GM19035 (cell line): ENCODE data around the gene LSAMP.
"Not testable (repeated sequence)": the region's sequence is repeated elsewhere in the genome, so short reads cannot be mapped to it uniquely, and the experiment has no call there.

Experiments
- ATAC-seq: cut with Tn5 transposase; IDR thresholded peaks from one replicate; pipeline ENCODE4 v1.9.1; 2021; ENCODE audit not compliant: unreplicated experiment

The LSAMP gene

DNA sequence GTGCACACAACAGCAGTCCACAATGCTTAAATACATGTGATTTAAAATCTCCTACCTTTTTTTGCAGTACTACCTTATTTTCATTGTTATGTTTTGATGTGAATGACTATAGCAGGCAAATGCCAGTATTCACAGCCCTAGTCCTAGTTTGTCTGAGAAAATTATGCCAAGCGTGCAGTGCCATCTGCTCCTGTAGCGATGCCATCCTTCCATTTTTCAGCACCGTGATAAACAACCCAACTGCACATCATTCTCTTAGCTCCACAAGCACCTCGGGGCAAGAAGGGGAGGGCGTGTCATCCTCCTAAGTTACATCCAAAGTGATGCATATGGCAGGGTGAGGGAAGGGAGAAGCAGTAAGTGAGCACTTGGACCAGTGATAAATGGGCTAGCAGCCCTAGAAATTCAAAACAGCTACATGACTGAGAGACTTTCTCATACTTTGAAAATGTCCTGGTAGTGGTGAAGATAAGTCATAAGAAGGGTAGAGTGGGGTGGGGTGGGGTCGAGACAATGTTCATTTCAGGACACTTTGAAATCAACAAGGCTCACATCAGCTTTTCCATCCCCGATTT, 198.8 kb downstream of the LSAMP start:
- ATAC-seq = no peak

DNA sequence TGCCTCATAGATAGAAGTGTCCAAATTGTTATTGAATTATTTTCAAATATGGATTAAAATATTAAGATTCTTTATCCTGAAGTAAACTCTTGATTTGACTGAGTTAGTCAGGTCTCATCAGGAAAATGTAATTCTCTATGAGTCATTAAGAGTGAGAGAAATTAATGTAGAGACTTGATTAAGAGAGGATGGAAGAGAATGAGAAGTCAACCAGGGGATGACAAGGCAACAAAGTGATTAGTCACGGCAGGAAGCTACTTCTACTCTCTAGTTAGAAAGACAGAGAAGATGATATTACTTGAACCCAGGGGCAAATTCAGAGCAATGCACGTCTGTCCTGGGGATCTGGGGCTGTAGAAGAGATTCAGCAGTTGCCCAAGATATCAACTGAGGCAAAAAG, 202.5 kb downstream of the LSAMP start:
- ATAC-seq = no peak

DNA sequence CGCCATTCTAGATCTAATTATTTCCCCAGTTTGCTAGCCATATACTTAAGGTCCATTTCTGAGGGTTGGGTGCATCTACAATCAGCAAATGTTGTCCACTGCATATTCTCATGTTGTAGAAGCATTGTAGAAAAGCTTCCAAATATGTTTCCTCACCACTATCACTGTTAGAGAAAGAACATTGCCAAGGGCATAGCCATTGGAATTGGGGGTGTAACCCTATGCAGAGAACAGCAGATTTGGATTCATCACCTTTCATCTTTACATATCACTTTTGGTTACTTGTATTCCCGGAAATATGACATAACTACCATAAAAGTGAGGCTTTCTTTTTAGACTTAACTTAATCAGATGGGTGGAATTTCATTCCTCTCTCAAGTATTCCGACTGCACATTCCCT, 203.6 kb downstream of the LSAMP start:
- ATAC-seq = no peak

DNA sequence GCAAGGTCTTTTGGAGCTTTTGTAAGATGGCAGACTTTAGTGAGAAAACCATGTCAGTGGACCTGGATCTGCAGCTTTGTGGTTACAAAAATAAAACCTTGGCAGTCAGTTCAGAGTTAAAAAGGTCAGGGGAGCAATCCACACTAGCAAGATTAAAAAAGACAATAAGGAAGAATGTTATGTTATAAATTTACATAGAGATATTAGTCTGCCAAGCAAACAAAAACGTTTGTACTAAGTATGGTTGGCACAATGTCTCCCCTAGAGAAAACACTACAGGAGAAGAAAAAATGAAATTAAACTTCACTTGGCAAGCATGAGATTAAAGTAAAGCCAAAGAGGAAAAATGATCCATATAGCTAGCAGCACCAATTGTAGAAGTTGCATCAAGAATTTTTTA, 205.0 kb downstream of the LSAMP start:
- ATAC-seq = no peak

DNA sequence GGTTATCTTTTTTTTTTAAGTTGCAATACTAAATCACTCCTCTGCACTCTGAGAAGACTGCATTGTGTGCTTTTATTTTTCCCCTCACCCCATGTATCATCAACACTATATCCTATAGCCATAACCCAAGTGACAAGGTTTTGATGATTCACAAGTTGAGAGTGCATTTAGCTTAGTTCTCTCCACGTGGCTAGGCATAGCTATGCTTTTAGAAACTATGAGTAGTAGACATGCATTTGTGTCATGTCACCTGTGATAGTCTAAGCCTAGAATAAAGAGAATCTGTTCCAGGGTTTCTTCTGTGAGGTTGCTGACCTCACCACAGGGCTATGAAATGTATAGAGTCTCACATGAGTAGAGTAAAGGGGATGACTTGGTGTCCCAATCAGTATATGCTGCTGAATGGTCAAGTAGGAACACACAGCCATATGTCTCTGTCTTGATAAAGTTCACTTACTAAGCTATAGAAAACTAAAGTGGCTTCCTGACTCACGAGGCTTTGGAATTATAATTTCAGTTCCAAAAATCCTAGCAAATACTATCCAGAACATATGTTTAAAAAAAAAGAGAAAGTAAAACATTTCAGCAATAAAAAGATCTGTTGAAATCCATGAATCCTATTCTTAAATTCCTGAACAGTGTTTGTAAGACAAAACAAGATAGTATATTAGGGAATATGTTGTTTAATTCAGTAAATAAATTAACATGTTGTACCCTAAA, 206.3 kb downstream of the LSAMP start:
- no peak for ATAC-seq

DNA sequence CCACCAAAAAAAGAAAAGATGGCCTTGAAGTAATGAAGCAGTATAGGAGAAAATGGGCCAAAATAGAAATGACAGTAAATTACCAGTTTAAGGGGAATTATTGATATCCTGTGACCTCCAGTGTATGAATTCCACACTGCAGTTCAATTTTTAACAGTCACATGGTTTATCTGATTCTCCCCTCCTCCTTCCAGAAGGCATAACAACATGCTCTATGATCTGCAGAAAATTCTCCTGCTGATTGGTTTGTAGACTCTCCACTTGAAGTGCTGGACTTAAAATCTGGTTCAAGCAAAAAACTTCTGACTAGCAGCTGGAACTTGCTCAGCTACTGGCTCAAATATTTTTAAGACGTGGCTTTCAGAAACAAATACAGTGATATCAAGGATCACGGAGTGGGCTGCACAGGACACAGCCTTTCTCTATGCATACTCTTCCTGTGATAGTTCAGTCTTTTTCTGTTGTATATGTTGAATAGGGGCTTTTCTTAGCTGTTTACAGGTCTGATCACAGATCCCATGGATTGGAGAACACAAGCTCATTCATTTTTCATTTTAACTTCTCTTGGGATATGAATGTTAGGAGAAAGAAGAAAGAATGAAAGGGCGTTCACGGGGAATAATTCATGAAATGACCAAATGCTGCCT, 211.5 kb downstream of the LSAMP start:
- ATAC-seq = no peak

DNA sequence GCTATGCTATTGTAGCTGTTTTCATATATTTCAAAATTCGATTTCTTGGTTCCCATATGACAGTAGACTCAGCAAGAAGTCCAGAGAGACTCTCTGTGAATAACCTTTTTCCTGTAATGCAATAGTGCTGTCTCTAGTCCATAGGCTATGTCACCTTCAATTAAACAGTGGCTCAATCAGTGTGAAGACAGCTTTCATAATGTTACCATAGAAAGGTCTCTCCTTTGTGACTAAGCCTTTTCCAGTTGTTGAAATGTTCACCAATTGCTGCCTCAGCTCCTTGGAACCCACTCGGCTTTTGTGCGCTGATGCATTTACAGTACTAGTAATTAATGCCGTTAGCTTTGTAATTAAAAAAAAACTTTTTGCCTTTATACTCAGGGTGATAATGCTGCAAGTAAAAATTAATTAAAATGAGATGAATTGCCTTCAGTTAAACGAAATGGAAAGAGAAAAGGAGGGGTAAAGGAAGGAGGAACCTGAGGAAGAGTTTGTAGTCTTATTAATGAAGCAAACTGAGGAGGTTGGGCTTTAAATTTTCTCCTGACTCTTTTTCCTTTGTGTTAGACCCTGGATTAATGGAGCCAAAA, 214.8 kb downstream of the LSAMP start:
- no peak for ATAC-seq

DNA sequence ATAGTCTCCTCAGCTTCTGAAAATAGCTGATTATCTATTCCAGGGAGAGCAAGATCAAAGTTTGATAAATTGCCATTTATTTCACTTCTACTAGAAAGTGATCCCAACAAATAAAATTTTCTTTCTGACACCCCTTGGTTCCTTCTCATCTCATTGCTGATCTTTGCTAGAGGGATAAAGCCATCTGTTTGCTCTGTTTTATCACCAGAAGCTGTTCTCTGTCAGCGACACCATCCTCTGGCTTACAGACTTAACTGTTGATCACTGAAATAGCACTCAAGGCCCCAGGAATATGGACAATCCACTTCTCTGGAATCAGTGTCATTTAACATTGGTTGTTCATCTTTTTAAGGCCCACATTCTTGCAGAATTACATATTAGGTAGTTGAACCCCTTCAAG, 219.0 kb downstream of the LSAMP start:
- no peak for ATAC-seq

DNA sequence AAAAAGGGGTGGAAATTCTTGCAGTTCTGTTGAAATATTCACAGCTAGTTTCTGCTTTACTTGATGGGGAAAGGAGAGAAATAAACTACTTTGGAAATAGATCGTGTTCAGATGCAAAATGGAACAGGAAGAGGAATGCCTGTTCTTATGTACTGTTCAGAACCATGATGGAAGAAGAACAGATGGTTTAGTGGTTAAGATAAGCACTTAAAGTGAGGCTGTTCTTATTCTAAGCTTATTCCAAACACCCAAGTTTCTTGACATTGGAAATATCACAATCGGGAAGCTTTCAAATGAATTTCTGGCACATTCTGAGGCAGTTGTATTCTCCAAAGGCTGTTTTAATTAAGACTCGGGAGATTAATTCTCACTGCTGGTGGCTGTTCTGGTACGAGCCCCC, 228.5 kb downstream of the LSAMP start:
- no peak for ATAC-seq

DNA sequence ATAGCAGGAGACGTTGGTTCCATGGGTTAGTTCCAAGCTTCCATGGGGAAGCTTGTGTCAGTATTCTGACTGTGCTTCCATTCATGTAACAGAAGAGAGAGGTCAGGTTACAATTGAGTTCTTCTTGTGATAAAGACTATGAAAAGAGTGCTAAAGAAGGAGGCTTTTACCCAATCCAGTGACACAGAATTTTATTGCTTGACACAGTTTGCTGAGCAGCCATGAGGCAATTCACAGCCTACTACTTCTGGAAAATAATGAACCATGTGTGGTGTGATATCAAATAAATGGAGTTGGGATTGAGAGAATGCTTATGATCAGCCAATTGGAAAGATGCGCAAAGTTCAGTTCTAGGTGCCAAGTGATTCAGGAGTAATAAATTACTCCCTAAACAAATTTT, 233.4 kb downstream of the LSAMP start:
- no peak for ATAC-seq

DNA sequence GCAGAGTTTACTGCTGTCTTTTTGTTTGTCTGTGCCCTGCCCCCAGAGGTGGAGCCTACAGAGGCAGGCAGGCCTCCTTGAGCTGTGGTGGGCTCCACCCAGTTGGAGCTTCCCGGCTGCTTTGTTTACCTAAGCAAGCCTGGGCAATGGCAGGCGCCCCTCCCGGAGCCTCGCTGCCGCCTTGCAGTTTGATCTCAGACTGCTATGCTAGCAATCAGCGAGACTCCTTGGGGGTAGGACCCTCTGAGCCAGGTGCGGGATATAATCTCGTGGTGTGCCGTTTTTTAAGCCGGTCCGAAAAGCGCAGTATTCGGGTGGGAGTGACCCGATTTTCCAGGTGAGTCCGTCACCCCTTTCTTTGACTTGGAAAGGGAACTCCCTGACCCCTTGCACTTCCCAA, 236.5 kb downstream of the LSAMP start:
- not testable (repeated sequence) for ATAC-seq

DNA sequence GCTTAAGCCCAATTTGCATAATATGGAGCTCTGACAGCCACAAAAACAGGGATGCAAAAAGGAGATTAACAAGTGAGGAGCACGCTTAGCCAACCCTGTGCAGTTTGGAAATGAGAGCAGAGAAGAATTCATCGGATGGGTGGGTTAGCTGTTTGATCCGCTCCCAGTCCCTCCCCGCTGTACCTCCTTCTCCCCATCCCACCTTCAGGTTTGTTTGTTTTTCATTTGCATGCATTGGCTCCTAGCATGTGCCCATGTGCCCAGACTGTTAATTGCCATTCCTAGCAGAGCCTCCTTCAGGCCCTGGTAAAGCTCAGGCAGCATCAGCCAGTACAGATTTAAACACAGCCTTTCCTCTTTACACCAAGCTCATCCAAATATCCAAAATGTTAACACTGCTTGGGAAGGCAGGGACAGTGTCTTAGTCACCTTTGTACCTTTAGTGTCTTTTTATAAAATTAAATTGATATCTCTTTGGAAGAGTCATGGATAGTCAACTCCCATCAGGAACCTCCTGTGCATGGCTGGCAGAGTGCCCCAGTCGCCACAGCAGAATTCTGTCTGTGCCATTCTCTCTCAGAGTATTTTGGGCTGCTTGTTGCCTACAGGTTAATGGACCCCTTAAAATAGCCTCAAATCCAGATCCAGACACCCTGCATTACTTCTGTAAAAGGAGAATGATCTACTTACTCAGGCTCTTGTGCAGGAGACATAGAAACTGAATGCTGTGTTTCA, 244.2 kb downstream of the LSAMP start:
- no peak for ATAC-seq

DNA sequence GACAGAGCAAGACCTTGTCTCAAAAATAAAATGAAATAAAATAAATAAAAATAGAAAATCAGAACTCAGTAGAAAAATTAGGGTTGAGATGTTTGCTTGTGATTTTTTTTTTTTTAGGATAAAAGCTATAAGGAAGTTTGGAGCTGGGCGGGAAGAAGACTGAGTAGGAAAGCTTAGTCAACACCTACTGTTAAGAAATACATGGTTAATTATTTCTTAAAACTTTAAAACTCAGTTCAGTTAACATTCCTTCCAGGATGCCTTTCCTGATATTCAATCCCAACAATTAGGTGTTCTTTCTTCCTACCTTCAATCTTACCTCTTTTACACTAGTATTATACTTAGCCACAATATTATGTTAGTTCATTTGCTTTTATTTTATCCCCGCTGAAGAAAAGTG, 246.2 kb downstream of the LSAMP start:
- ATAC-seq = no peak

DNA sequence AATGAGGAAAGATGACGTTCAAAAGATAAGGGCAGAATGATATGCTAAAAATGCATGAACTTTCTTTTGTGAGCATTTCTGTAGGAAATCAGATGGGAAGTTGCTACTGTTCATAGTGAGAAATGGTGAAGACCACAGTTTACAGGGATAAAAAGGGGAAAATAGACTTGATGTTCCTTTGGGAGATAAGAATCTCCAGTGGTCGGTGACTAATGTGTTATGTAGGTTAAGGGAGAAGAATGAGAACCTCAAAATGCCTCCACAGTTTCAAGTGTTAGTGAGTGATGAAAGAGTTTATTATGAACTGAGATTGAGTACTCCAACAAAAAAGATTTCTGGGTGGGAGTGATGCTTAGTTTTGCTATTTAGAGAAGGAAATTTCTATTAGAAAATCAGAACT, 247.2 kb downstream of the LSAMP start:
- ATAC-seq = no peak

DNA sequence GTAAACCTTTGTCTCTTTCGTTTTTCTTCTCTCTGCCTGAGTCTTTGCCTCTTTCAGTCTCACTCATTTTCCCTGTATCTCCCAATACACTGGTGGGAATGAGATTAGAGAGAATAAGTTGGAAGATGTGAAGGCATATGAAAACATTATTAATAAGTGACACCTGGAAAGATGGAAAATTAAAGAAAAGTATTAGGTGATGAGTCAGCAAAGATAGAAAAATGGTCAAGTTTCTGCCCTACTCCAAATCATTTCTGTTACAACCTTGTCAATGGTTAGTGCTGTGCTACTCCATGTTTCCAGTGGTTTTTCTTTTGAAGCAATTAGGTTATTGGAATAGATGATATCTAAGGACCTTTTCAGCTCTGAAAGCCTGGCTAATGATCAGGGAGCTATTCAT, 252.8 kb downstream of the LSAMP start:
- ATAC-seq = no peak

DNA sequence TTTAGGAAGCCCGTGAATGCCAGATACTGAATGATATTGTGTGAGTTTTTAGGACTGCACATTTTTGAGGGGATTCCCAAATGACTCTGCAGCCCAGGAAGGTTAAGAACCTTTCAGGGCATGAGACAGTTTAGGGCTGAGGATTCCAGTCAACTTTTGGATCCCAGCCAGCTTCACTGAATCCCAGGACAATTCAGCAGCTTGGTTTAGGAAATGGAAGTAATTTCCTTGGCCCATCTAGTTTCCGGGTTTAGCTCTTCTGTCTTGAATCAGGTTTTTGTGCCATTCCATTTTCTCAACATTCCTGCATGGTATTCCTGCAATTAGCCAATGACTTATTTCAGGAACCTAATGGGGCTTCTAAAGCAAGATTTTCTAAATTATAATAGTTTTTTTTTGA, 253.9 kb downstream of the LSAMP start:
- ATAC-seq = no peak

DNA sequence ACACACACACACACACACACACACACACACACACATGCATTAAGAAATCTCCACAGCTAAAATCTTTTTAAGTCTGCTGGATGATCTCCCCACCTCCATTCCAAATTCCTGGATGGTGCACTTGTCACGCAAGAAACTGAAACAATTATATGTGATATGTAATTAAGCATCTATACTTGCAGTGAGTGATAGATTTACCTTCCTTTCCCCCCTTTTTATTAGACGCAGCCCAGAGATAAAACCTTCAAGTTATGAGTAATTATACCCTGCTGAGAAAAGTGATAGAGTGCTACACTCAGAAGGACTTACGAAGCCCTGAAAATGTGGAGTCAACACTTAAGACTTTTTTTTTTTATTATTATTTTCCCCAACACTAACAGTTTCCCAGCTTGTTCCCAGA, 255.2 kb downstream of the LSAMP start:
- no peak for ATAC-seq

DNA sequence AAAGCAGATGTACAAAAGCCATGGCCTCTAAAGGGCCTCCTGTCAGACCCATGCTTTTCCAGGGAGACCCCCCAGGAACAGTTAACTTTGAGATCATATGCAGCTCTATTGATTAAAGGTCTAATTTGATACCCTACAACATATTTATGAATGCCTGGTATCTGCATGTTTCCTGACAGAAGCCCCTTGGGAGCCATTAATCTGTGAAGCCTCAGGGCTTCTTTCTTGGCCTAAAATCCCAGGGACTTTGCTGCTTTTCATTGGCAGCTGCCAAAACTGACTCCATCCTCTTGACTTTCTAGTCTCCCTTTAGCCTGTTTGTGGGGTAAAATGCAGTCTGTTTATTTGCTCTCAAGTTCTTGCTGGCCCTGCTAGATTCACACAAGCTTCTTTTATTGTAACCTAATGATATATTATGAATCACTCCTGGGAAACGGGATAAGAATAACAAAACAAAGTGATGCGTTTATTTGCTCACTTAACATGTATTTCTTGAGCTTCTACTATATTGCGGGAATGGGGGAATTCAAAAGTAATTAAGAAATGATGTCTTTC, 257.0 kb downstream of the LSAMP start:
- ATAC-seq = no peak

DNA sequence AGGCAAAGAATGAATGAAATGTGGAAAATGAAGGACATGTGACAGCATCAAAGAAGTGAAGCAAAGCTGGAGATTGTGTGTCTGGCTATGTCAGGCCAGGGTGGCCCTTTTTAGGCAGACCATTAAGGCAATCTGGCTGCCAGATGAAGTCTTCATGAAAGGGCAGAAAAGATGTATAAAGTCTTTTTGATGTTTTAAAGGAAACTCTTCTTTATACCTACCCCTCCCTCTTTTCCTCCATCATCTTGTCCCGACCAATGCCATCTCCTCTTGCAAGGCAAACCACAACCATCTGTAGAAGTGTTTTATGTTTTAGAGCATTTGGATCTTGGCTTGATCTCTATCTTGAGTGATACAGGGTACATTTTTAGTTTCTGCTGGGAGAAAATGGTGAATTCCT, 259.2 kb downstream of the LSAMP start:
- ATAC-seq = no peak

DNA sequence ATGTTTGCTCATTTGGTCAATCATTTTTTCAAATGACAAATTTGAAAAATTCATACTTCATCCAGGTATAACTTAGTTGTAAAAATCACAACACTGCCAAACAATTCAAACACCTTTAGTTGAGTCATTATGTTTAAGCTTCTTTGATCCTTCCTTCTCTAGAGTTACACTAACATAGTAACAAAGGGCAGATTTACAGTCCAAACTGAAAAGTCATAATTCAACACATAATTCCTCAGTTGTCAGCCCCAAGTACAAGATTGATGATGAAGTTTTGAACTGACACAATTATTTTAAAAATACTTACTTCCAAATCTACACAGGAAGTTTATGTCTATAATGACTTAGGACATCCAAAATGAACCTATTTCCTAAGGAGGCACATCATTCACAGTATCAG, 264.1 kb downstream of the LSAMP start:
- no peak for ATAC-seq

DNA sequence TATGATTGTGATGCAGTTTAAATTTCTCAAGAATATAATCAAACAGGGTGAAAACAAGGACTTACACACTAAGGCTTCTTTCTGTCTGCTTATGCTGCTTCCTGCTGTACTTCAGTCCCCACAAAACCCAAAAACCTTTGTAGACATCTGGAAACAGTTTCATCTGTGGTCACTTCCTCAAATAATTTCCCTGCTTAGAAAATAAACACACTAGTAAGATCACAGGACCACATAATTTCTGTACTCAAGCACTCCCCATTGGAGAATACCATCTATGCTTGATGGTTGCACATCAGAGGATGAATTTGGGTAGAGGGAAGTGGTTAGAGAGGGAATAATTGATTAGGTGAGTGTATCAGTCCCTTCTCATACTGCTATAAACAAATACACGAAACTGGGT, 266.2 kb downstream of the LSAMP start:
- ATAC-seq = no peak
